ENCODE data around the gene CCRL2.

Gene CCRL2

GRCh38 chr3:46369675-46370132 is 37.4 kb upstream of the CCRL2 start:
- Histone ChIP-seq H3K4me3 (ENCODE audit: low read depth in 1 of 2, low read length in 2 of 2) (no peak overlapping the region), H3K27ac (ENCODE audit: low read length) (peak overlapping the region; percentile 28), H3K36me3 (ENCODE audit: control insufficient read depth in 1 of 2, insufficient read depth in 2 of 2, low read length in 2 of 2) (no peaks in the 10 kb centered on the region), H3K4me1 (ENCODE audit: control insufficient read depth in 1 of 2, insufficient read depth in 2 of 2, low read length in 2 of 2) (peaks cover 0 to 4% of the 10 kb centered on the region in 2 donors), H3K9me3 (ENCODE audit: control insufficient read depth in 1 of 2, low read length in 2 of 2) (no peaks in the 10 kb centered on the region), H3K27me3 (ENCODE audit: low read depth, low read length) (no peaks in the 10 kb centered on the region)

- Histone ChIP-seq H3K27me3 (ENCODE audit: low read depth, low read length) (no peaks in the 10 kb centered on the region), H3K4me1 (ENCODE audit: control insufficient read depth in 1 of 2, insufficient read depth in 2 of 2, low read length in 2 of 2) (peaks cover 0 to 4% of the 10 kb centered on the region in 2 donors), H3K9me3 (ENCODE audit: control insufficient read depth in 1 of 2, low read length in 2 of 2) (no peaks in the 10 kb centered on the region), H3K36me3 (ENCODE audit: control insufficient read depth in 1 of 2, insufficient read depth in 2 of 2, low read length in 2 of 2) (no peaks in the 10 kb centered on the region), H3K4me3 (ENCODE audit: low read depth in 1 of 2, low read length in 2 of 2) (peak within 1 kb of the TSS in 1 of 2 donors; percentile 31), H3K27ac (ENCODE audit: low read length) (peak within 1 kb of the TSS; percentile 28)
Measured at GRCh38 chr3:46370839-46371518, 36.1 kb upstream of the CCRL2 start, which contains the start of gene CCR5. CCR5 (plus strand) TSS chr3:46370946; CDS start chr3:46372903, 1,957 bp downstream.

GRCh38 chr3:46371519-46372340 is 35.3 kb upstream of the CCRL2 start:
- no peaks in the 10 kb centered on the region for H3K9me3 ChIP-seq (ENCODE audit: control insufficient read depth in 1 of 2, low read length in 2 of 2)
- H3K4me1 ChIP-seq (ENCODE audit: control insufficient read depth in 1 of 2, insufficient read depth in 2 of 2, low read length in 2 of 2) = peaks cover 0 to 4% of the 10 kb centered on the region in 2 donors
- H3K4me3 ChIP-seq (ENCODE audit: low read depth in 1 of 2, low read length in 2 of 2) = peak overlapping the region in 1 of 2 donors; percentile 31
- no peaks in the 10 kb centered on the region for H3K27me3 ChIP-seq (ENCODE audit: low read depth, low read length)
- peak overlapping the region; percentile 28 for H3K27ac ChIP-seq (ENCODE audit: low read length)
- no peaks in the 10 kb centered on the region for H3K36me3 ChIP-seq (ENCODE audit: control insufficient read depth in 1 of 2, insufficient read depth in 2 of 2, low read length in 2 of 2)

GRCh38 chr3:46372492-46373359 is 34.3 kb upstream of the CCRL2 start:
- peaks cover 0 to 4% of the 10 kb centered on the region in 2 donors for H3K4me1 ChIP-seq (ENCODE audit: control insufficient read depth in 1 of 2, insufficient read depth in 2 of 2, low read length in 2 of 2)
- H3K36me3 ChIP-seq (ENCODE audit: control insufficient read depth in 1 of 2, insufficient read depth in 2 of 2, low read length in 2 of 2) = no peaks in the 10 kb centered on the region
- H3K27me3 ChIP-seq (ENCODE audit: low read depth, low read length) = no peaks in the 10 kb centered on the region
- H3K4me3 ChIP-seq (ENCODE audit: low read depth in 1 of 2, low read length in 2 of 2) = no peak overlapping the region
- no peak overlapping the region for H3K27ac ChIP-seq (ENCODE audit: low read length)
- no peaks in the 10 kb centered on the region for H3K9me3 ChIP-seq (ENCODE audit: control insufficient read depth in 1 of 2, low read length in 2 of 2)

GRCh38 chr3:46374755-46375154 is 32.3 kb upstream of the CCRL2 start:
- no peaks in the 10 kb centered on the region for H3K9me3 ChIP-seq (ENCODE audit: control insufficient read depth in 1 of 2, low read length in 2 of 2)
- H3K27me3 ChIP-seq (ENCODE audit: low read depth, low read length) = no peaks in the 10 kb centered on the region
- H3K36me3 ChIP-seq (ENCODE audit: control insufficient read depth in 1 of 2, insufficient read depth in 2 of 2, low read length in 2 of 2) = no peaks in the 10 kb centered on the region
- H3K4me3 ChIP-seq (ENCODE audit: low read depth in 1 of 2, low read length in 2 of 2) = no peak overlapping the region
- H3K27ac ChIP-seq (ENCODE audit: low read length) = no peak overlapping the region
- H3K4me1 ChIP-seq (ENCODE audit: control insufficient read depth in 1 of 2, insufficient read depth in 2 of 2, low read length in 2 of 2) = peaks cover 0 to 2% of the 10 kb centered on the region in 2 donors

- H3K4me1 ChIP-seq (ENCODE audit: control insufficient read depth in 1 of 2, insufficient read depth in 2 of 2, low read length in 2 of 2) = no peaks in the 10 kb centered on the region
- no peaks in the 10 kb centered on the region for H3K27me3 ChIP-seq (ENCODE audit: low read depth, low read length)
- no peak overlapping the region for H3K27ac ChIP-seq (ENCODE audit: low read length)
- H3K4me3 ChIP-seq (ENCODE audit: low read depth in 1 of 2, low read length in 2 of 2) = no peak overlapping the region
- no peaks in the 10 kb centered on the region for H3K36me3 ChIP-seq (ENCODE audit: control insufficient read depth in 1 of 2, insufficient read depth in 2 of 2, low read length in 2 of 2)
- no peaks in the 10 kb centered on the region for H3K9me3 ChIP-seq (ENCODE audit: control insufficient read depth in 1 of 2, low read length in 2 of 2)
Measured at GRCh38 chr3:46375218-46375617, 31.8 kb upstream of the CCRL2 start.

- H3K27ac ChIP-seq (ENCODE audit: low read length) = no peak overlapping the region
- no peaks in the 10 kb centered on the region for H3K36me3 ChIP-seq (ENCODE audit: control insufficient read depth in 1 of 2, insufficient read depth in 2 of 2, low read length in 2 of 2)
- H3K4me3 ChIP-seq (ENCODE audit: low read depth in 1 of 2, low read length in 2 of 2) = no peak overlapping the region
- no peaks in the 10 kb centered on the region for H3K27me3 ChIP-seq (ENCODE audit: low read depth, low read length)
- no peaks in the 10 kb centered on the region for H3K9me3 ChIP-seq (ENCODE audit: control insufficient read depth in 1 of 2, low read length in 2 of 2)
- H3K4me1 ChIP-seq (ENCODE audit: control insufficient read depth in 1 of 2, insufficient read depth in 2 of 2, low read length in 2 of 2) = peaks cover 0 to 3% of the 10 kb centered on the region in 2 donors
Measured at GRCh38 chr3:46375814-46376213, 31.2 kb upstream of the CCRL2 start.

GRCh38 chr3:46378426-46378942 is 28.6 kb upstream of the CCRL2 start:
- H3K27me3 ChIP-seq (ENCODE audit: low read depth, low read length) = no peaks in the 10 kb centered on the region
- peaks cover 0 to 7% of the 10 kb centered on the region in 2 donors for H3K4me1 ChIP-seq (ENCODE audit: control insufficient read depth in 1 of 2, insufficient read depth in 2 of 2, low read length in 2 of 2)
- H3K9me3 ChIP-seq (ENCODE audit: control insufficient read depth in 1 of 2, low read length in 2 of 2) = no peaks in the 10 kb centered on the region
- no peaks in the 10 kb centered on the region for H3K36me3 ChIP-seq (ENCODE audit: control insufficient read depth in 1 of 2, insufficient read depth in 2 of 2, low read length in 2 of 2)
- no peak overlapping the region for H3K4me3 ChIP-seq (ENCODE audit: low read depth in 1 of 2, low read length in 2 of 2)
- H3K27ac ChIP-seq (ENCODE audit: low read length) = no peak overlapping the region

GRCh38 chr3:46380471-46381221 is 26.4 kb upstream of the CCRL2 start:
- Histone ChIP-seq H3K9me3 (ENCODE audit: control insufficient read depth in 1 of 2, low read length in 2 of 2) (no peaks in the 10 kb centered on the region), H3K27me3 (ENCODE audit: low read depth, low read length) (no peaks in the 10 kb centered on the region), H3K4me3 (ENCODE audit: low read depth in 1 of 2, low read length in 2 of 2) (peak overlapping the region in 1 of 2 donors; percentile 5), H3K4me1 (ENCODE audit: control insufficient read depth in 1 of 2, insufficient read depth in 2 of 2, low read length in 2 of 2) (peaks cover 0 to 7% of the 10 kb centered on the region in 2 donors), H3K27ac (ENCODE audit: low read length) (no peak overlapping the region), H3K36me3 (ENCODE audit: control insufficient read depth in 1 of 2, insufficient read depth in 2 of 2, low read length in 2 of 2) (no peaks in the 10 kb centered on the region)

GRCh38 chr3:46381625-46382024 is 25.4 kb upstream of the CCRL2 start:
- Histone ChIP-seq H3K27me3 (ENCODE audit: low read depth, low read length) (no peaks in the 10 kb centered on the region), H3K36me3 (ENCODE audit: control insufficient read depth in 1 of 2, insufficient read depth in 2 of 2, low read length in 2 of 2) (no peaks in the 10 kb centered on the region), H3K4me3 (ENCODE audit: low read depth in 1 of 2, low read length in 2 of 2) (no peak overlapping the region), H3K9me3 (ENCODE audit: control insufficient read depth in 1 of 2, low read length in 2 of 2) (no peaks in the 10 kb centered on the region), H3K27ac (ENCODE audit: low read length) (no peak overlapping the region), H3K4me1 (ENCODE audit: control insufficient read depth in 1 of 2, insufficient read depth in 2 of 2, low read length in 2 of 2) (peaks cover 0 to 7% of the 10 kb centered on the region in 2 donors)
